ENCODE measurements around the gene ACBD4. TPM values are rescaled to one million over a fixed set of nuclear protein-coding genes. Genes with fewer than 3 reads are reported as not detected.

Gene ACBD4
- total RNA-seq, 2 experiments from 2014 or later = 24.8 to 26.3 TPM

- H3K9me3 ChIP-seq (ENCODE audit: control insufficient read depth in 1 of 2, insufficient read depth in 1 of 2, low read length in 2 of 2) = no peaks in the 10 kb centered on the region
- H3K36me3 ChIP-seq (ENCODE audit: insufficient read depth, low read length) = peaks cover 94% of the 10 kb centered on the region
- Mint-ChIP-seq H3K9me3 (no peaks in the 10 kb centered on the region), H3K4me3 (no peak overlapping the region), H3K36me3 (ENCODE audit: low read depth) (peaks cover 89% of the 10 kb centered on the region), H3K27me3 (no peaks in the 10 kb centered on the region), H3K4me1 (ENCODE audit: low read depth) (no peaks in the 10 kb centered on the region), H3K27ac (no peak overlapping the region)
- intact Hi-C loops (cut with DNase I, micrococcal nuclease) = no loop called here
- POLR2A ChIA-PET = no interaction called here
- no peak overlapping the region for H3K4me3 ChIP-seq (ENCODE audit: low read length)
- CTCF ChIA-PET = no interaction called here
- no peak for TF ChIP-seq CTCF (IDR thresholded peaks at IDR 0.05)
- DNase-seq (no peak), ATAC-seq (ENCODE audit: poor library complexity) (no peak)
- no peaks in the 10 kb centered on the region for H3K4me1 ChIP-seq (ENCODE audit: insufficient read depth, low read length)
- no peaks in the 10 kb centered on the region for H3K27me3 ChIP-seq (ENCODE audit: control insufficient read depth in 1 of 2, insufficient read depth in 2 of 2, low read length in 2 of 2)
- H3K27ac ChIP-seq (ENCODE audit: low read depth in 1 of 2, low read length in 2 of 2) = no peak overlapping the region
Observed at GRCh38 chr17:45093444-45094110, 41.9 kb upstream of the ACBD4 start.

GRCh38 chr17:45096141-45096540 lies 39.3 kb upstream of the ACBD4 start:
- intact Hi-C loops (cut with DNase I, micrococcal nuclease) = loop anchor here in 1 of 2 experiments (5.0 kb wide), 1 partner anchor 74 kb away; no protein-coding TSS in a partner anchor
- Histone ChIP-seq H3K27me3 (ENCODE audit: control insufficient read depth in 1 of 2, insufficient read depth in 2 of 2, low read length in 2 of 2) (no peaks in the 10 kb centered on the region), H3K27ac (ENCODE audit: low read depth in 1 of 2, low read length in 2 of 2) (no peak overlapping the region), H3K4me1 (ENCODE audit: insufficient read depth, low read length) (no peaks in the 10 kb centered on the region), H3K9me3 (ENCODE audit: control insufficient read depth in 1 of 2, insufficient read depth in 1 of 2, low read length in 2 of 2) (no peaks in the 10 kb centered on the region), H3K36me3 (ENCODE audit: insufficient read depth, low read length) (peaks cover 89% of the 10 kb centered on the region), H3K4me3 (ENCODE audit: low read length) (no peak overlapping the region)
- POLR2A ChIA-PET = no interaction called here
- Mint-ChIP-seq H3K4me3 (no peak overlapping the region), H3K4me1 (ENCODE audit: low read depth) (peaks cover 7% of the 10 kb centered on the region), H3K27me3 (no peaks in the 10 kb centered on the region), H3K36me3 (ENCODE audit: low read depth) (peaks cover 82% of the 10 kb centered on the region), H3K9me3 (no peaks in the 10 kb centered on the region), H3K27ac (no peak overlapping the region)
- CTCF ChIA-PET = interaction anchor here (0.9 kb wide), 1 partner anchor 39 kb away, joined by 3 read pairs; the partner anchor contains the start of gene ACBD4
- peak; percentile 18 for TF ChIP-seq CTCF (IDR thresholded peaks at IDR 0.05)
- DNase-seq = peak in 2 of 14 experiments; percentile 13 to 24
- ATAC-seq (ENCODE audit: poor library complexity) = no peak

- intact Hi-C loops (cut with DNase I, micrococcal nuclease) = loop anchor here in 1 of 2 experiments (5.0 kb wide), 1 partner anchor 75 kb away; no protein-coding TSS in a partner anchor
- POLR2A ChIA-PET = no interaction called here
Observed at GRCh38 chr17:45096926-45097325, 38.6 kb upstream of the ACBD4 start.

More at GRCh38 chr17:45096926-45097325, 38.6 kb upstream of the ACBD4 start:
- no peaks in the 10 kb centered on the region for H3K9me3 ChIP-seq (ENCODE audit: control insufficient read depth in 1 of 2, insufficient read depth in 1 of 2, low read length in 2 of 2)
- no peak overlapping the region for H3K4me3 ChIP-seq (ENCODE audit: low read length)
- H3K27ac ChIP-seq (ENCODE audit: low read depth in 1 of 2, low read length in 2 of 2) = no peak overlapping the region
- H3K4me1 ChIP-seq (ENCODE audit: insufficient read depth, low read length) = no peaks in the 10 kb centered on the region
- no peak for TF ChIP-seq CTCF (IDR thresholded peaks at IDR 0.05)
- H3K27me3 ChIP-seq (ENCODE audit: control insufficient read depth in 1 of 2, insufficient read depth in 2 of 2, low read length in 2 of 2) = no peaks in the 10 kb centered on the region
- Mint-ChIP-seq H3K36me3 (ENCODE audit: low read depth) (peaks cover 79% of the 10 kb centered on the region), H3K27ac (no peak overlapping the region), H3K4me1 (ENCODE audit: low read depth) (peaks cover 7% of the 10 kb centered on the region), H3K9me3 (no peaks in the 10 kb centered on the region), H3K27me3 (no peaks in the 10 kb centered on the region), H3K4me3 (no peak overlapping the region)
- DNase-seq (no peak), ATAC-seq (ENCODE audit: poor library complexity) (no peak)
- H3K36me3 ChIP-seq (ENCODE audit: insufficient read depth, low read length) = peaks cover 88% of the 10 kb centered on the region
- CTCF ChIA-PET = interaction anchor here (0.9 kb wide), 1 partner anchor 38 kb away, joined by 3 read pairs; the partner anchor contains the start of gene ACBD4

Measured in CD4-positive, alpha-beta T cell (primary cell).